DMS 273 (cell line): ENCODE measurements around the gene RRAGC.
A peak's percentile ranks its signal among the peaks of the same experiment; 100 is the strongest.
"Not testable (repeated sequence)": the region's sequence is repeated elsewhere in the genome, so short reads cannot be mapped to it uniquely, and the experiment has no call there.

Experiments
- DNase-seq: peaks from one replicate; lab custom pipeline; 2025; ENCODE audit not compliant: unreplicated experiment; lab: John Stamatoyannopoulos, UW

Gene RRAGC

DNA sequence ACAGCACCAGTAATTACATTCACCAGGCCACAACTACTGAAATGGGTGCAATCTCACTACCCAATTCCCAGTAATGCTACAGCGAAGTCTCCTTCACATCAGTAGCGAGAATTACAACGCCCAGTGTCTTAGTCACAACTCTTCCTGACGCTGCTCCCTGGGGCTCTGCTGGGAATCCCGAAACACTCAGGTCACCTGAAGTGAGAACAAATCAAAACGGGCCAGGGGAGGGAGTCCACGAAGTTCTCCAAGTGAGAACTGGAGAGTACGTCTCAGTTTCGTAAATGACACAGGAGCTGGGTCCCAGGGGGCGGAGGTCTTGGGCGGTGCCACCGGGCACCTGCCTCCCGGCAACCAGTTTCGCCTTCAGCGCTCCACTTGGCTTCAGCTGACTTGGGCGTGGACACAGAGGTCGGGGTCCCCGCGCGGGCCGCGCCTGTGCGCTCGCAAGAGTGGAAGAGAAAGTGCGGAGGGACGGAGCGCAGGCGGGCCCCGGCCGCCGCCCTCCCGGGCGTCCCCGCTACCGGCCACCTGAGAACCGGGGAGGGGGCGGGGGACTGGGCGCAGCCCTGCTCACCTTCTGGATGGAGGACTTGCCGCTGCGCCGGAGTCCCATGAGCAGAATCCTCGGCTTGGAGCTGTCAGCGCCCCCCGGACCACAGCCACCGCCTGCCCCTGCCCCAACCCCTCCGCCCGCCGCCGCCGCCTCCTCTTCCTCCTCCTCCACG is 575 bp downstream of the RRAGC start:
- DNase-seq = peak; percentile 99

DNA sequence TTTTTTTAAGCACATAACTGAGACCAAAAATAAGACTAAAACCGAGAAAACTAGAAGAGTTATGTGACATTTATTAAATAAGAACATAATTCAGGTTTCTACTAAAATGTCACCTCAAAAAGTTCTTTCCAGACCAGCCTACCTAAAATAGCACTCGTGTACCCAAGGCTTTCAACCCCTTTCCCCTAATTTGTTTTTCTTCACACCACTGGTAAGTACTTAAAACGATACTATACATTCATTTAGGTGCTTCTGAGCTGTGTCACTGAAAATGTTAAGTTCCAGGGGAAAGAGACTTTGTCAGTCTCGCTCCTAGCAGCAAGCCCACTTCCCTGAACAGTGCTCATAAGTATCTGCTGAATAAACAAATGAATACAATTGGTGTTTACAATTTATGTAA is 6.8 kb downstream of the RRAGC start:
- no peak for DNase-seq

DNA sequence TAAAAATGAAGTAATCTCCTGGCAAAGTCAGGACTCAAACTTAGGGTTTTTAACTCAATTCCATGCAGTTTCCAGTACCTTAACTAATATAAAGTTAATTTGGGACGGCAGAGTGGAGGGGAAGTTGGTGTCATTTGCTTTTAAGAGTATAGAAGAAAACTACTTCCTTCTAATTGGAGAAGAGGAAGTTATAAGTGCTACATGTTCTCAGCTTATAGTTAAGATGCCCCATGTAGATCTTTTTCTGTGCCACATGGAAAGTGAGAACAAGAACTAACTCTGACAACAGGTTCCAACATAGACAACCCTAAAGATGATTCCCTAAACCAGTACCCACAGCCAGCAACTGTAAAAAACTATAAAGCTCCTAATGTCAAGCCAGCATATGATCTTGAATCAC is 11.5 kb downstream of the RRAGC start:
- no peak for DNase-seq

DNA sequence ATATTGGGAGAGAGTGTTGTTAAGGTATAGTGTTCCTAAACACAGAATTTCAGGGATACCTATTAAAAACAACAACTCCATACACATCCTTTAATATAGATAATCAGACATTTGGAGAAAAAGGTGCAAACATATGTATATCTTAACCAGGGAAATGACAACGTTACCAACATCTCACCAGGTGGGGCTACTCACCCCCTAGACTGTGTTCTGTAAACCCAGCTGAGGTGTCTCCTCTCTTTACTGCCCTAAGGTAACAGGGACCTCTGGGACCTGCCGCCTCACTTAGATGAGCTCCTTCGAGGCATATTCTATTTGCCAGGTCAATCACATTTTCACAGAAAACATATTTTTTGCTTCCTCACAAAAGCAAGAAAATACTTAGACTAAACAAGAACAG is 13.4 kb downstream of the RRAGC start:
- peak; percentile 87 for DNase-seq

DNA sequence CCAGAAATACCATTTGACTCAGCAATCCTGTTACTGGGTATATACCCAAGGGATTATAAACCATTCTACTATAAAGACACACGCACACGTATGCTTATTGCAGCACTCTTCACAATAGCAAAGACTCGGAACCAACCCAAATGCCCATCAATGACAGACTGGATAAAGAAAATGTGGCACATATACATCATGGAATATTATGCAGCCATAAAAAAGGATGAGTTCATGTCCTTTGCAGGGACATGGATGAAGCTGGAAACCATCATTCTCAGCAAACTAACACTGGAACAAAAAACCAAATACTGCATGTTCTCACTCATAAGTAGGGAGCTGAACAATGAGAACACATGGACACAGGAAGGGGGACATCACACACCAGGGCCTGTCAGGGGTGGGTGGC is 14.5 kb downstream of the RRAGC start:
- DNase-seq = not testable (repeated sequence)

DNA sequence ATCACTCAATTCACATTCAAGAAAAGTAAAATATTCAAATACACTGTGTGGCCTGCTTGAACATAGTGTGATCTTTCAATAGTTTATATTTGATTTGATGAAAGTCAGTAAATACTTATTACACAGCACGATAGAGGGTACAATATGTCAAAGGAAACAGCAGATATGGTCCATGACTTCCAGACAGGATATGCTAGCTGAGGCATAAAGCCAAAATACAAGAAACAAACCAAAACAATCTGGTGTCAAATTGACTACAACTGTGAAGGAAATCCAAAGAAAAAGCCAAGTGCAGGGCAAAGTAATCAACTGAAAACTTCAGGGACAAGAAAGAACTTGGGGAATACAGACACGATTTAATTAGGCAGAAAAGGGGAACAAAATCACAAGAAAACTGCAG is 19.3 kb downstream of the RRAGC start:
- no peak for DNase-seq

DNA sequence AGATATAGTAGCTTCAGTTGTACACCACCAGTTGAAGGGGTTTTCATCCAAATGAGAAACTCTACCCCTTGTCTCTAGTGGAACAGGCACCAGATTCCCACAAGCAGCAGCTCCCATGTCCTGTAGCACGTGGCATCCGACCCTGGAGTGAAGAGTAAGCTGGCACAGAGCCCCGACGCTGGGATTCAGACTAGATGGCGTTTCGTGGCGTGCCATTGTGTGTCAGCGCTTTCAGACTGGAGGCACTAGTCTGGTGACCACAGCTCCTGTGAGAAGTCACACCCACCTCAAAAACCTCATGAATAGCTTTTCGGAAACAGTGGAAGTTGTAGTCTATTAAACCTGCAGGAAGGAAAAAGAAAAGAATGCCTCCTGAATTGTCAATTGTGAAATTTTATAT is 20.2 kb downstream of the RRAGC start:
- no peak for DNase-seq

DNA sequence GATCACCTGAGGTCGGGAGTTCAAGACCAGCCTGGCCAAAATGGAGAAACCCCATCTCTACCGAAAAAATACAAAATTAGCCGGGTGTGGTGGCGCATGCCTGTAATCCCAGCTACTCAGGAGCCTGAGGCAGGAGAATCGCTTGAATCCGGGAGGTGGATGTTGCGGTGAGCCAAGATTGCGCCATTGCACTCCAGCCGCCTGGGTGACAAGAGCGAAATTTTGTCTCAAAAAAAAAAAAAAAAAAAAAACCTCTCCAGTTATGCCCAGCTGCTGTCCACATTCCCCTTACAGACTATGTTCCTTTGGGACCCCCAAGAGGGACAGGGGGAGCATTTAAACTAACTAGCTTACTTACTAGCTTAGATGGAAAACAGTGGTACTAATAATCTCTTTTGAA is 23.3 kb downstream of the RRAGC start:
- not testable (repeated sequence) for DNase-seq

DNA sequence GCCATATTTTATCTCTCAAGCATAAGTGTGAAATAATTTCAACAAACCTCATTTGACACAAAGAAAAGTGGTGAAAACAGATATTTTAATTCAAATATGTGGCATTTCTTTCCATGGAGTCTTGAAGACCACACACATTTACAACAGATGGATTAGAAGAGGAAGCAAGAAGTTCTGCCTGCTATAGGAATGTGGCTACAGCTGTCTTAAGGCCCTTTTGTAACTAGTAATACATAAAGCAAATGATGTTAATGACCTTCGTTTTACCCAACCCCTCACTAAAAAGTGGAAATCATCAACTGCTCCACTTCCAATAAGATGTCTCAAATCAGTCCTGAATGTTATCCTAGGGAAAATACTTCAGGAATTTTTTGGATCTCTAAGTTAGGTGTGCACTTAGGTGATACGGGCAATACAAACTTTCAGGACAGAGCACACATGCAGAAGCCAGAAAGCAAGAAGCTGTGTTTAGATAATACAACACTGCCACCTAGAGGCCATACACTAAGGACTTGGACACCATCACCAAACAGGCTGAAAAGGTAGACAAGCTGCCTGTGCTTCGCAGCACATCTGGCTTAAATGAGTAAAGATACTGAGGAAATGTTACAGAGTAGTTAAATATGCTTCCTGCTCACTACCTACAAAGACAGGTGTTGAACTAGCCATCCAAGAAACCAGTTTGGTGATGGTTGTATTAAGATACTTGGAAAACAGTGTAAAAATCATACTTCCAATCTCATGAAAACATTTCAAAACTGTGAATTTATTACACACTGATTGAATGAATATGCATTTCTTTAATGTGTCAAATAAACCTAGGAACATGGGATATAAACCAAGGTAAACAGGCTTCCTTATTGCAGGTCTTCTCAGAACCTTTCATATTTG is 24.4 kb downstream of the RRAGC start:
- peak; percentile 100 for DNase-seq

DNA sequence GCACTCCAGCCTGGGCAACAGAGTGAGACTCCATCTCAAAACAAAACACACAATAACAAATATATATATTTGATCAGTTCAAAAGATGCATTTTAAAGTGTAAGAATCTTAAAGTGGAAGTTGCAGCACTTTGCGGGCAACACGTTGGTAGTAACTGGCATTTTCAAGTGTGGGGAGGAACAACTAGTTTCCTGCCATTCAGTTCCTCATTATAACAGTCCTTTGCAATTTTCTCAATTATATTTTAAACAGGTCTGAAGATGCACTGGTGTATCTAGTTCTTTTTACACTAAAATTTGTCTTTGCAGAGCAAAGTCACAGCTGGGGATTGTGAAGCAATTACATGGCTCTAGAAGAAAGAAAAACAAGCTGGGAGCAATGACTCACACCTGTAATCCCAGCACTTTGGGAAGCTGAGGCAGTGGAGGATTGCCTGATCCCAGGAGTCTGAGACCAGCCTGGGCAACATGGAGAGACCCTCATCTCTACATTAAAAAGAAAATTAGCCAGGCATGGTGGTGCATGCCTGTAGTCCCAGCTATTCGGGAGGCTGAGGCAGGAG is 25.3 kb downstream of the RRAGC start:
- DNase-seq = no peak

DNA sequence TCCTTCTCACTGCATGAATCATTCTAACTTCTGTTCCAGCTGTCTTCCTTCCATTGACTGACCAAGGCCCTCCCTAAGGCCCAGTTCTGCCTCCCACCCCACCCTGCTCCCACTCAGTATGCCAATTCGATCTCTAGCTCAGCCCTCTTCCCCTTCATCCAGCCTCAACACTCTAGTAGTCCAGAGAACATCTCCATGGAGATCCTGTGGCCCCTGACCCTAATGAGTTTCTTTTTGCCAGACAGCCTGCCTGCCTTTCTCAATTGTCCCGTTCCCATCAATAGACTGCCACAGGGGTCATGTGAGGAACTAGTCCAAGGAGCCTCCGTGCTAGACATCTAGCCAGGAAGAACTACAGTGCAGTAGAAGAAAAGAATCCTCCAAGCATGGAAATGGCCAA is 26.4 kb downstream of the RRAGC start:
- DNase-seq = no peak

DNA sequence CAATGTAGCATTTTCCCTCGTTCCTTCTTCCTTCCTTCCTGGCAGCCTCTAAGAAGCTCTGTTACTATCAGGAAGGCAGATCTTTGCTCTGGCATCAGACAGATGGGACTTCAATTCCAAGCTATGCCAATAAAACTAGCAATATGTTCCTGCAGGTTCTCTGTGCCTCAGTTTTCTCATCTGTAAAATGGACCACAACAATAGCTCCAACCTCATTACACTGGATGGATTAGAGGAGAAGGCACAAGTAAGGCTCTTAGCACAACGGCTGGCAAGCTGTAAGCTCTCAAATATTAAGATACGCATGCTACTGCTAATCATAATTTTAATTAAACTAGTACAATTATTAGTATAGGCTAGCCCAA is 27.2 kb downstream of the RRAGC start:
- no peak for DNase-seq

DNA sequence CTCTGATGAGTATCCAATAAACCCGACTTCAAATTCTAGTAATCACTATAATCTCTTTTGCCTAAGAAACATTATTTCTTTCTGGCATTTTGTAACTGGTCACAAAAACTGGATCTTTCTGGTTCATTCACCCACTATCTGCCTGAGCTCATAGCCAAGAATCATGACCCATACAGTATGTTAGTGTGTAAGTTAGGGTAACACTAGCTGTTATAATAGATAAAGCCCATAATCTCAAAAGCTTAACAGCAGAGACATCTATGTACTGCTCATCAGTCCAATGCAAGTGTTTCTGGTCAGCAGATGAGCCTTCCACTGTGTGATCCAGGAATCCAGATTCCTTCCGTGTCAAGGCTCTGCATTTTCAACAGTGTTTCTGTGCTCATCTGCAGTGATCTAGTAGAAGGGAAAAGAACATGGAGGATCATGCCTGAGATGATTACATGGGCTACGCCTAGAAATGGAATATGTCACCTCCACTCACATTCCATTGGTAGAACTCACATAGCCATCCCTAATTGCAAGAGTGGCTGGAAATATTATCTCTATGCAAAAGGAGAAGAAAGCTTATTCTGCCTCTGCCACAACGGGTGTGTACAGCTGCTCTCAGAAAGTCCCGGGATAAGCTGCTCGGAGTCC is 27.7 kb downstream of the RRAGC start:
- no peak for DNase-seq

DNA sequence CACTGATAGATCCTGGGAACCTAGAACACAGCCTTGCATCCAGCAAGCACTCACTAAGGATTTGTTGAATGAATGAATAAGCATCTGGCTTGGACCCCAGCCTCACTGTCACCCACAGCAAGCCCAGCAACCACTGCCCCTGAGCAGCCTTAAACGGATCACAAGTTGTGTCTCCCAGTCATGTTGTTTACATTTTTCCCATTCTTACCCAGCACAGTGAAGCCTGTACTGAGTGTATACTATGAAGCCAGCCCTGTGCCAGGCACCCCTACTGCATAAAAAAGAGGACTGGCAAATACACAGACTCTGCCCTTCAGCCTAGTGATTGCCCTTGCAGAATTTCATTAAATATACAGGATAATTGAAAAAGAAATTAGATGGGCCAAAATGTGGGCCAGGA is 30.2 kb downstream of the RRAGC start:
- DNase-seq = no peak

DNA sequence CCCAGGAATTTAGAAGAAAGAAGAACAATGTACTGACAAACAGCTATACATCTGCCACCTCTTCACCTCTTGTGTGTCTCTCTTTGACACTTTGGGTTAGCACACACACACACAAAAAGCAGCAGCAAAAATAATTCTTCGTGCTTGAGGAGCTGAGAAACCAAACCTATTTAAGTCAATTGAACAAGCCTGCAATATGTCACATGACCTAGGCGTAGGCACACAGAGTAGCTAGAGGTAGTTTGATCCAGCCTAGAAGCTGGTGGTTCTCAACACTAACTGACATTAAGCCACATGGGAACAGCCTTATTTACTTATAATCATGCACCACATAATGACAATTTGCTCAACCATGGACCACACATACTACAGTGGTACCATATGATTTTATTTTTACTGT is 32.3 kb downstream of the RRAGC start:
- no peak for DNase-seq

DNA sequence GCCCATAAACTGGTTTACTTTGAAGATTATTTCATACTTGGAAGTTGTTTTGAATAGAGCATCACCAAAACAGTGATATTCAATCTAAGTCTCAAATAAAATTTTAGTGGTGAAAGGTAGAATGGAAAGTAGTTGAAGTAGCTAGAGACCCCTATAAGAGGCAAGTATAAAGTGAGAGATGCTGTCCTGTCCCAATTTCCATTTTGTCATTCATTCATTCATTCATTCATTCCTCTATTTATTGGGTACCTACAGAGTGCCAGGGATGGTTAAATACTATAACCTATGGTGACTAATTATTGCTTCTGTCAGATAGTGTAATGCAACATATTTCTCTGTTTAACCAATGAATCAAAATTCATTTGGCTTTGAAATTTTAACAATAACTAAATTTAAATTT is 32.7 kb downstream of the RRAGC start:
- no peak for DNase-seq

DNA sequence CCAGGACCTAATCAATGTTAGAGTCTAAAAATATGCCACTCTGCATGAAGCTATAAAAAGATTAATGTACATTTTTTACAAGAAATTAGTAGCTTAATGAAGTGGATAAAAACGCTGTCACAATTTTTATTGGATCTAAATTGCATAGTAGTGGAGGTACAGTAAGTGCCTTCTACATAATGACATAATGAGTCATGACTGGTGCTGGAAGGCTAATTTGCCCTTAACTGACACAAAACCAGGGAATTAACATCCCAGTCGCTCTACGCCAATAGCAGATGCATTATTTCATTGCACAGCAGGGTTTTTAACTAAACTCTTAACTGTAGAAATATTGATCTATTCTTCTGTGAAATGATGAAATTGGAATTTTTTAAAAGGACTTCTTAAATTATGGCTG is 33.3 kb downstream of the RRAGC start:
- DNase-seq = no peak

DNA sequence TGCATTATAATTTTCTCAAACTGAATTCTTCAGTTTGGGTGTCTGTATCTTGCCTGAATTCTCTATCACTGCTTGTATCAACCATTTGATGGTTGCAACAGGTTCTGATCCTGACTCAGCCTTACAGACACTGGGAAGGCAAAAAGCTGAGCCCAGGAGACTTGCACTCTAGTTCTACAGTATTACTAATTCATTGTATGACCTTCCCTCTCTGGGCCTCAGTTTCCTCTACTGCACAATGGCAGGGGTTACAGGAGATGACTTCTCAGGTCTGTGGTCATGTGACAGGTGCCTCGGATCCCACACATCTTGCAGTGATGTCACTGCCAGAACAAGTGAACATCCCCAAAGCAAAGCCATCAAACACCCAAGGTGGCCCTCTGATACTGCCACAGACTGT is 38.7 kb downstream of the RRAGC start:
- DNase-seq = no peak

DNA sequence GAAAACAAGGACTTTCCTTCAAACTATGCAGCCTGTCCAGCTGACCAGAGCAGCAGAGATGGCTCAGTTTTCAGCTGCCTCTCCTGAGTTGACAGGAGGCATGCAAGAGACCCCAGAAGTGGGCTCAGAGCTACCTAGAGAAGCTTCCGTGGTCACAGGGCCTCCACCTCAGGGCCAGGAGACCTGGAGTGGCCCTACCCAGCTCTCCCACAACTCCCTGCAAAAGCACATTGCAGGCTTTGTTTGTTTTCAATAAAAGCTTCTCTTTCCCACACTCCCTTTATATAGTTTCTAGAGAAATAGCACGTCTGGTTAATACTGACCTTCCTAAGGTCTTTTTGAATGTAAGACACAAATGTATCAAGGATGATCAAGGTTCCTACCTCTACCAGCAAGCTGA is 40.1 kb downstream of the RRAGC start:
- no peak for DNase-seq

DNA sequence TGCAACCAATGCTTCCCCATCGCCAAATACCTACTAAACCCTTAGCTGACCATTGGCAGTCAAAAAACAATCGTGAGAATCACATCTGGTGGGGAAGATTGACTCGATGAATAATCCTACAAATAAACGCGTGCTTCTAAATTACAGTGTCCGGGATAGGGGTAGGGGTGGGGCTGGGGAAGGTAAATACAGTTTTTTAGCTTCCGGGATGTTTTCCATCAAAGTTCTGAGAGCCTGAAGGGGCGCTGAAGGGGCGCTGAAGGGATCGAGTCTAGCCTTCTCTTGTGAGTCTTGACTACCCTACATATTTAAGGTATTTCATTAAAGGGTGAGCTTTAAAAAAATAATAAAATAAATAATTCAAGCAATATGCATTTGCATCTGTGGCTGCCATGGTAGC is 40.5 kb downstream of the RRAGC start:
- no peak for DNase-seq

DNA sequence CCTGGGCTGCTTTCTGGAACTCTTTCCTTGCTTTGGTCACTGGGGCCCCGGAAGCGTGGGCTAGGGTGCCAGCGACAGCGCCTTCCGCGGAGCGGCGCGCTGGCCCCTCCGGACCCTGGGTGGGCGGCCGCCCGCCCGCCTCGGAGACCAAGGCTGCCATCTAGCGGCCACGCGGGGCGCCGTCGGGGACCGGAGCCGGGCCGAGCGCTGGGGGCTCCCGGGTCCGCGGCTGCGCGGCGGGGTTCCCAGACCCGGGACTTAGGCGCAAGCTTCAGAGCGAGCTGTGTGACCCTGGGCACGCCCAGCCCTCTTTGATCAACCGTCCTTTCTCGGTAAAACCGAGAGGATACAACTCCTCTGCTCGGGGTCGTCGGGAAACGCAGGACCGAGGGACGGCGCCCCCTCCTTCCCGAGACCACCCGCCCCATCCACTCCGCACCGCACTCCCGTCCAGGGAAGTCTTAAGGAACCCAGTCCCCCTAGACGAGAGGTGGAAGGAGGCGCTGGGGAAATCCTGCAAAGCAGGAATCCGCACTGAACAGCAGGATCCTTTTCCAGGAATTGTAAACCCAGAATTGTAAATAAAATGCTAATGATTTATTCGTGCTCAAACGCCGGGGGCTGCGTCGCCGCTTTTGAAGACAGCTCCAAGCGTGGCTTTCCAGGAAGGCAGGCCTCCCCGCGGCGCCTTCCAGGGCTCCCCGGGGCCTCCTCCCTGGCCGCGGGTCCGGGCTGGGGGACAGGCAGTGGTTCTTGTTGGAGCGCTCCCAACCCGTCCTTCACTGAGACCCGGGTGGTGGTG is 41.2 kb downstream of the RRAGC start:
- DNase-seq = peak; percentile 100
